ENCODE results near the gene SLC49A4.

SLC49A4 gene

DNA sequence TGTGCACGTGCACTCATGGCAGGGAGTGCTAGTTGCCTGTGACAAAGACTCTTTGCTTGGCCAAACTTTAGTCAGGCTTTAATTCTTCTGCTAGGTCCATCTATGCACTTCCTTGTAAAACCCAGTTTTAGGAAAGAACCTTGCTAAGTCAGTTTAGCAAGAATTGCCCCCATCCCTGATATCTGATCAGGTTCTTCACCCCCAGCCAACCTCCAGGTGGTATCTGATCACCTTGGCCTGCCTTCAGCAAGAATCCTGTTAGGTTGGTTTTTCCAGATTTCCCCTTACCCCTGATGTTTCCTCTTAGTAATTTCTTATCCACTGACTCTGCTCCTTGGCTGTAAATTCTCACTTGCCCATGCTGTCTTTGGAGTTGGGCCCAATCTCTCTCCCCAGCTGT, 9.6 kb upstream of the SLC49A4 start:
- H3K4me3 ChIP-seq (replicated peaks; ENCODE audit: low read depth, low read length), result no peak overlapping the region
- no peak for DNase-seq (ENCODE audit: low read depth)
- TF ChIP-seq CTCF (IDR thresholded peaks at IDR 0.05; ENCODE audit: low read length, missing control alignments), result no peak

- H3K4me3 ChIP-seq (replicated peaks; ENCODE audit: low read depth, low read length), result no peak overlapping the region
- peak; percentile 40 for DNase-seq (ENCODE audit: low read depth)
- no peak for TF ChIP-seq CTCF (IDR thresholded peaks at IDR 0.05; ENCODE audit: low read length, missing control alignments)
Observed at GRCh38 chr3:122786066-122786465, 8.8 kb upstream of the SLC49A4 start.

GRCh38 chr3:122787872-122788271, 7.0 kb upstream of the SLC49A4 start:
- H3K4me3 ChIP-seq (replicated peaks; ENCODE audit: low read depth, low read length), result no peak overlapping the region
- no peak for DNase-seq (ENCODE audit: low read depth)
- no peak for TF ChIP-seq CTCF (IDR thresholded peaks at IDR 0.05; ENCODE audit: low read length, missing control alignments)

DNA sequence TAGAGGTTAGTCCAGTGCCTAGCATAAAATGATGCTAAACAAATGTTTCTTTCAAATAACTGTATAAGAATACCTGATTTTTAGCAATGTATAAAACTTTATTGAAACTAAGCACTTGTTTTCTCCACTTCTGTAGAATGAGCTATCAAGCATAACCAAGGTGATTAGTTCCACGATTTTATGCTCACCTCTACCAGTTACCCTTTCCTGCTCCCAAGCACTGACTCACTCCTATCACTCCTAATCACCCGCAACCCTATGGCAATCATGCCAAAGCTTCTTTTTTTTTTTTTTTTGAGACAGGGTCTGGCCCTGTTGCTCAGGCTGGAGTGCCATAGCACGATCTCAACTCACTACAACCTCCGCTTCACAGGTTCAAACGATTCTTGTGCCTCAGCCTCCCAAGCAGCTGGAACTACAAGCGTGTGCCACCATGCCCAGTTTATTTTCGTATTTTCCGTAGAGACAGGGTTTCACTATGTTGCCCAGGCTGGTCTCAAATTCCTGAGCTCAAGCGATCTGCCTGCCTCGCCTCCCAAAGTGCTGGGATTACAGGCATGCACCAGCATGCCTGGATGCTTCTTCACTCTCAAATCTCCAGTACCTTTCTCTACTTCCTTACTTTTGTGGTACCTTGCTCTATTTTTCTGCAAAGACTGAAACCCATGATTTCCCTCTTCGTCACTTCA, 5.1 kb upstream of the SLC49A4 start:
- no peak for TF ChIP-seq CTCF (IDR thresholded peaks at IDR 0.05; ENCODE audit: low read length, missing control alignments)
- no peak for DNase-seq (ENCODE audit: low read depth)
- no peak overlapping the region for H3K4me3 ChIP-seq (replicated peaks; ENCODE audit: low read depth, low read length)

- TF ChIP-seq CTCF (IDR thresholded peaks at IDR 0.05; ENCODE audit: low read length, missing control alignments), result no peak
- peak within 1 kb of the TSS; percentile 83 for H3K4me3 ChIP-seq (replicated peaks; ENCODE audit: low read depth, low read length)
- DNase-seq (ENCODE audit: low read depth), result peak; percentile 93
Observed at GRCh38 chr3:122793568-122794416, 1.1 kb upstream of the SLC49A4 start, which contains the start of gene HSPBAP1. HSPBAP1 (minus strand) TSS chr3:122793831; CDS start chr3:122793680, 151 bp downstream.

DNA sequence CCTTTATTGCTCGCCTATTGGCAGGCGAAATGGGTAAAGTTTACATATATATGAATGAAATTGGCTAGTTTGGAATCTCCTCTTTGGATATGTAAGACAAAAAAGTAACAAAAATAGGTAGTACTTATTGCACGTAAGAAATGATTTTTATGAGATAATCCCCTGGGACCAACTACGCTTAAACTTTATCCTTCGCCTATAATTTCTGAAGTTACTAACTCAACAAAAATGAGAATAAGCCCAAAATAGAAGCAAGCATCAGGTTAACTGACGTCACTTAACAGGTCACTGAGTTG, 438 bp upstream of the SLC49A4 start:
- H3K4me3 ChIP-seq (replicated peaks; ENCODE audit: low read depth, low read length), result peak overlapping the region; percentile 83
- DNase-seq (ENCODE audit: low read depth), result no peak
- TF ChIP-seq CTCF (IDR thresholded peaks at IDR 0.05; ENCODE audit: low read length, missing control alignments), result no peak

All from fibroblast of pulmonary artery (primary cell).